ENCODE data around the gene ETV6.

The ETV6 gene

GRCh38 chr12:11922361-11922760 is 272.9 kb downstream of the ETV6 start:
- DNase-seq (ENCODE audit: low read depth), result no peak

- no peak for DNase-seq (ENCODE audit: low read depth)
Observed at GRCh38 chr12:11923067-11923466, 273.6 kb downstream of the ETV6 start.

- DNase-seq (ENCODE audit: low read depth), result no peak
Observed at GRCh38 chr12:11927286-11927935, 277.9 kb downstream of the ETV6 start.

- no peak for DNase-seq (ENCODE audit: low read depth)
Observed at GRCh38 chr12:11929714-11930113, 280.2 kb downstream of the ETV6 start.

GRCh38 chr12:11939223-11939622 is 289.7 kb downstream of the ETV6 start:
- DNase-seq (ENCODE audit: low read depth), result no peak

- no peak for DNase-seq (ENCODE audit: low read depth)
Observed at GRCh38 chr12:11941606-11942337, 292.3 kb downstream of the ETV6 start.

GRCh38 chr12:11943919-11944700 is 294.6 kb downstream of the ETV6 start:
- DNase-seq (ENCODE audit: low read depth), result no peak

Data from activated gamma-delta T cell treated with anti-CD3 and anti-CD28 coated beads, Interleukin-2, amount 50 U/mL, for 16 hours (primary cell).